Epithelial cell of esophagus (primary cell): ENCODE results near the gene CAMK1.
A peak's percentile ranks its signal among the peaks of the same experiment; 100 is the strongest.

Experiments used
- DNase-seq: peaks from one replicate; pipeline ENCODE4 v3.0.0; 2010; ENCODE audit warnings: low read depth
- H3K4me3 ChIP-seq: 2 replicates; pipeline ENCODE4 v1.5.1; 2011; ENCODE audit warnings: mild to moderate bottlenecking, low read length, control low read depth
- CTCF ChIP-seq: IDR thresholded peaks from 2 replicates; pipeline ENCODE4 v1.5.1; 2011; ENCODE audit warnings: low read depth, mild to moderate bottlenecking, low read length, control low read depth, inconsistent platforms; ENCODE audit not compliant: insufficient read depth; ENCODE audit errors: missing control alignments

The CAMK1 gene

GRCh38 chr3:9749645-9750555 is 19.8 kb downstream of the CAMK1 start, which contains the start of gene OGG1:
OGG1 (plus strand) TSS chr3:9749952; CDS start chr3:9750287, 335 bp downstream.
- peak within 1 kb of the TSS; percentile 68 for H3K4me3 ChIP-seq
- no peak for TF ChIP-seq CTCF
- DNase-seq = peak; percentile 98

GRCh38 chr3:9749296-9749644 is 20.5 kb downstream of the CAMK1 start:
- H3K4me3 ChIP-seq = peak overlapping the region; percentile 68
- no peak for TF ChIP-seq CTCF
- no peak for DNase-seq

GRCh38 chr3:9748031-9748430 is 21.7 kb downstream of the CAMK1 start:
- no peak for DNase-seq
- no peak overlapping the region for H3K4me3 ChIP-seq
- no peak for TF ChIP-seq CTCF

GRCh38 chr3:9747267-9747666 is 22.5 kb downstream of the CAMK1 start:
- H3K4me3 ChIP-seq = no peak overlapping the region
- no peak for TF ChIP-seq CTCF
- DNase-seq = no peak

GRCh38 chr3:9746330-9746729 is 23.4 kb downstream of the CAMK1 start:
- TF ChIP-seq CTCF = no peak
- H3K4me3 ChIP-seq = no peak overlapping the region
- no peak for DNase-seq

- no peak for DNase-seq
- TF ChIP-seq CTCF = no peak
- no peak overlapping the region for H3K4me3 ChIP-seq
These were observed 24.2 kb downstream of the CAMK1 start for GRCh38 chr3:9745521-9745920.

GRCh38 chr3:9744162-9744561 is 25.6 kb downstream of the CAMK1 start:
- H3K4me3 ChIP-seq = no peak overlapping the region
- TF ChIP-seq CTCF = no peak
- DNase-seq = no peak
